ENCODE measurements around the gene ANKAR.
"Not testable (repeated sequence)": the region's sequence is repeated elsewhere in the genome, so short reads cannot be mapped to it uniquely, and the experiment has no call there.

Gene ANKAR

DNA sequence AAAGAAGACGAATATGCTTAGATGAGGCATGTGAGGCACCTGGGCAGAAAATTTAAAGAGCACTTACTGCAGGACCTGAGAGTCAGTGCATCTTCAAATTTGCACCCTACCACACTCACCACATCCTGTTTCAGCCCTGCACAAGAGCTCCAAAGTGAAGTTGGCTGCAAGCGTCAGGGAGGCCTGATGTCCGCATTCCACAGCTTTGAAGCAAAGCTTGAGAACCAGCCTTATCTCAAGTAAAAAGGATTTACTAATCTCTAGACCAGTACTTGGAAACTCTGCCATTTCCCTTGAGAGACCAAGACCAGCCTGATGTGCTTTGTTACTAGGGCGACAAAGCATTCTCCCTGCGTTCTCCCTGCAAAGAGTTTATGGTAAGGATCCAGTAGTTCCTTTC lies 16.6 kb upstream of the ANKAR start:
- DNase-seq (ENCODE audit: low read depth in 2 of 2, low spot score in 1 of 2), result no peak

DNA sequence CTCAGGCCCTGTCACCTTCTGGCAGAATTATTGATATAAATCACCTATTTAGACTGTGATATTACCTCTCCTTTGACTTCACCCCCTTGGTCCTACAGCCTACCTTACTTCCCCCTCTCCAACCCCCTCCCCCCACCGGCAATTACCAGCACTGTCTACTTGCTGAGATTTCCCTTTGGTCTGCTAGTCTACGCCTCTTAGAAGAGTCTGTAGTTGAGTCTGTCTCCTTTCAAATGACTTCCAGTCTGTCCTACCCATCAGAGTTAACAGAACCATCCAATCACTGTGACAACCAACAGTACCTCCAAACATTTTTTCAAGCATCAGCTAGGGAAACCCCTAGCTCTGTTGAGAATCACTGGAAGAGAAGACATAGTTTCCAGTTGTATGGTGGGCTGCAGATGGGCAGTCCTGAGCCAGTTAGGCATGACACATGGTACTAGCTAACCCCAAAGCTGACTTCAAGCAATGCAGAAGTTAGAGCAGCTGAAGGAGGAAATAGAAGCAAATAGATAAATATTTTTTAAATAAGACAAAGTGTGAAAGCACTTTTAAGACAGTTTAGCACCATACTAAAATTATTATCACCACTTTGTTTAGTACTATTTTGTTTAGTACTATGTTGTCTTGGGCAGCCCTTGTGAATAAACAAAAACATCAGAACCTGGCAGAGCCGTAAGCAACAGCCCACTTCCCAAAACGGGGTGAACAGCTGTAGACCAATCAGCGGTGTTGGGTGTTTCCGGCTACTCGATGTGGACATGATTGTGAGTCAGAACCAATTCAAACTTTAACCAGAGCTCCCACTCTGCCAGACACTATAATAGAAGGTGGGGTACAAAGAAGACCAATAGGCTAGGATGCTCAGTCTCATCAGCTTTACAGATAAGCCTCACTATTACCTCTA lies 15.9 kb upstream of the ANKAR start:
- no peak for DNase-seq (ENCODE audit: low read depth in 2 of 2, low spot score in 1 of 2)

DNA sequence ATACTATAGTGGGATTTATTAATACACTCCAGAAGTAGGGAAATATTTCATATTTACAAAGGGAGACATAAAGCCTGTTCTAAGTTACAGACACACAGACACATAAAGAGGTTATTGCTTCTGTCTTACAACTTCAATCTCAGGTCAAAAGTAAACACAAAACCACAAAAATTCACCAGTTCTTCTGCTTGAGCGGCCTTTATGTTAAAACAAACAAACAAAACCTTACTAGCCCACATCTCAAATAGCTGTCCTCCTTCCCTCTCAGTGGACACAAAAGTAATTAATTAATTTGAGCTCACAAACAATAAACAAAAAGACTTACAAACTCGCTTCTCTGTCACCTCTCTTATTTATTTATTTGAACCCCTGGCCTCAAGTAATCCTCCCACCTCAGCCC lies 14.7 kb upstream of the ANKAR start:
- DNase-seq (ENCODE audit: low read depth in 2 of 2, low spot score in 1 of 2), result no peak

DNA sequence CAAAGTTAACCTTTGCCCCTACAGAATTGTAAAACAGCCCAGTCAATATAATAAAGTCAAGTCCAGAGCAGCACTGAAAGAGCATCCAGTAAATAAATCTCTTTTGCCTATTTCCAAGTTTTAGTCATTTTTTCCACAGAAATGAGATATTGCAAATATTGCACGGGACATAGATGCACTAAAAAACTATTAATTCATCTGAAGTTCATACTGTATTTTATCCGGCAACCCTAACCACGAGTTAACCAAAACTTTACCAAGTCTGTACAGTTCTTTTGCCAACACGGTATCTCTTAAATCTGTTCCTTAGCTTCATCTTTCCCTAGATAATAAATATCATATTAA lies 13.7 kb upstream of the ANKAR start:
- DNase-seq (ENCODE audit: low read depth in 2 of 2, low spot score in 1 of 2), result no peak

DNA sequence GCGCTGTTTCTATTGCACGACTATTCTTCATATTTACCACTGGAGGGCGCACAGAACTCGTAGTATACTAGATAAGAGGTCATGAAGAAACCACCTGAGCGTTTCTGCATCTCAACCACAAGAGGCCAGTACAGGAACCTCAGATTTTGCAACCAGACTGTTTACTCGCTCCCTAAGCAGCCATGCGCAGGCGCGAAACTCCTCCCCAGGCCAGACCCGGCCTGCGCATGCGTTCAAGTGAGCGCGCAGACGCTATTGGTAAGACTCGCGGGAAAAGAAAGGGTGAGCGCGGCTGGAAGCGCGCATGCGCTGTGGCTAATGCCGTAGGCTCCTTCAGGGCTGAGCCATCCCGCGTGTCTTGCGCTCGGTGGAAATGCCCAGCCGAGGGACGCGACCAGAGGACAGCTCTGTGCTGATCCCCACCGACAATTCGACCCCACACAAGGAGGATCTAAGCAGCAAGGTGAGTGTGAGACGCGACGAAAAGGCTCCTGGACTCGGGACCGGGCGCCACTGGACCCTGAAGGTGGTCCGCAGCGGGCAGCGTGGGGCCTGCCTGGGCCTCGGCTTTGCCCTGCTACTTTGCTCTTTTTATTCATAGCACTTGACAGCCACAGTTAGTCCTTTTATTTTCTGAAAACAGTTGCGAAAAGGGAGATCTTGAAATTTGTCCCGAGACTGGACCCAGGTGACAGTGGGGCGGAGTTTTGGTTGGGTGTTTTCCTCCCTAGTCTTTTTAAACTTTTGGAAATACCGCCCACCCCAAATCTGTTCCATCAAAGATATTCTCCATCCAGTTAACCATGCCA lies 13.1 kb upstream of the ANKAR start, which contains the start of gene ASNSD1:
Gene ASNSD1 (plus strand): TSS at position 312 of the 809 bp plus-strand sequence. CDS start 4,674 bp downstream, outside the sequence.
- peak; percentile 95 to 97 for DNase-seq (ENCODE audit: low read depth in 2 of 2, low spot score in 1 of 2)

DNA sequence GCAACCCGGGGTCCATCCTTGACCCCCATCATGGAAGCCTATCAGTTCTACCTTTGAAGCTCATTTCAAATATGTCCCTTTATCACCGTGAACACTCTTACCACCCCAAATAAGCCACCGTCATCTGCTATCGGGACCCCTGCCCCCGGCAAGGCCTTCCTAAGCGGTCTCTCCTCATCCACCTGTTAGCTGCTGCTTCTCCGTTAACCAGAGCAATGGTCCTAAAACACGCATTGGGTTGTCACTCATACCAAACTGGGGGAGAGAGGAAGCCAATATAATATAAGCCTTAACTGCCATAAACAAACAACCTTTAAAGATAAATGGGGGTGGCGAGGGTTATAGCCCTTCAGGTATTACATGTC lies 12.5 kb upstream of the ANKAR start:
- DNase-seq (ENCODE audit: low read depth in 2 of 2, low spot score in 1 of 2), result no peak

DNA sequence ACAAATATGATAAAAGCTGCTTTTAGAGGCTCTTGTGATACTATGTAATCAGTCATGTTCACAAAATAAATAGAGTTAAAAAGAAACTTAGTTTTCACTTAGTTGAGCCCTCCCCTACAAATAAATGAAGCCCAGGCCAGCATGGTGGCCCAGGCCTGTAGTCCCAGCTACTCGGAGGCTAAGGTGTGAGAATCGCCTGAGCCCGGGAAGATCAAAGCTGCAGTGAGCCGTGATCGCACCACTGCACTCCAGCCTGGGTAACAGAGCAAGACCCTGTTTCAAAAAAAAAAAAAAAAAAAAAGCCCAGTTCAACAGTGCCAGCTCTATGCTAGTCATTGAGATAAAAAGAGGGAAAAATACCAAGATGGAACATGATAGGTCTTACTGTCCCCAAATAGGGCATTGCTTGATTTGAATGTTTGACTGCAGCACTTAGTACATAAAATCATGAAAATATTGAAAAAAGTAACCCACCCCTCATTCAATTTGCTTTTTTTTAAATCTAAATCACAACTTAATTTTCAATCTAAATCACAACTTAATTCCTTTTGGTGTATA lies 11.7 kb upstream of the ANKAR start:
- no peak for DNase-seq (ENCODE audit: low read depth in 2 of 2, low spot score in 1 of 2)

DNA sequence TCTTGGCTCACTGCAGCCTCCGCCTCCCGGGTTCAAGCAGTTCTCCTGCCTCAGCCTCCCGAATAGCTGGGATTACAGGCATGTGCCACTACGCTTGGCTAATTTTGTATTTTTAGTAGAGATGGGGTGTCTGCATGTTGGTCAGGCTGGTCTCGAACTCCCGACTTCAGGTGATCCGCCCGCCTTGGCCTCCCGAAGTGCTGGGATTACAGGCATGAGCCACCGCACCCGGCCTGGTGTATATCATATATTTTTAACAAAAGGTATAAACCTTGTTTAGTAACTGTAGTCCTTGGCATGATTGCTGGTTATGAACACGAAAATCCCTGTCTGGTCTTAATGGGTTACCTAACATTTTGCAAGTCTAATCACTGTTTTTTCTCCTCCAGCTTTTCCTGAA lies 11.2 kb upstream of the ANKAR start:
- not testable (repeated sequence) for DNase-seq (ENCODE audit: low read depth in 2 of 2, low spot score in 1 of 2)

DNA sequence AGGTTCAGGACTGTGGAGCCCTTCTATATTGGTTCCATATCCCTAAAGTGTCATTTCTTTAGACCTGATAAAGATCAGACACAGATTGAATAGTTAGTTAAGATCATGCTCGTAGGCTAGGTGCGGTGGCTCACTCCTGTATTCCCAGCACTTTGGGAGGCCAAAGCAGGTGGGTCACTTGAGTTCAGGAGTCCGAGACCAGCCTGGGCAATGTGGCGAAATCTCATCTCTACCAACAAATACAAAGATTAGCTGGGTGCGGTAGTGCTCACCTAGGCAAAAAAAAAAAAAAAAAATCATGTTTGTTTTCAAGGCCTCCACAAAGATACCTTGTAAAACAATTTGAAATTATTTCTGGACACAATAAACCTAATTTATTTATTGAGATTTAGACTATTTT lies 4.6 kb upstream of the ANKAR start:
- DNase-seq (ENCODE audit: low read depth in 2 of 2, low spot score in 1 of 2), result no peak

DNA sequence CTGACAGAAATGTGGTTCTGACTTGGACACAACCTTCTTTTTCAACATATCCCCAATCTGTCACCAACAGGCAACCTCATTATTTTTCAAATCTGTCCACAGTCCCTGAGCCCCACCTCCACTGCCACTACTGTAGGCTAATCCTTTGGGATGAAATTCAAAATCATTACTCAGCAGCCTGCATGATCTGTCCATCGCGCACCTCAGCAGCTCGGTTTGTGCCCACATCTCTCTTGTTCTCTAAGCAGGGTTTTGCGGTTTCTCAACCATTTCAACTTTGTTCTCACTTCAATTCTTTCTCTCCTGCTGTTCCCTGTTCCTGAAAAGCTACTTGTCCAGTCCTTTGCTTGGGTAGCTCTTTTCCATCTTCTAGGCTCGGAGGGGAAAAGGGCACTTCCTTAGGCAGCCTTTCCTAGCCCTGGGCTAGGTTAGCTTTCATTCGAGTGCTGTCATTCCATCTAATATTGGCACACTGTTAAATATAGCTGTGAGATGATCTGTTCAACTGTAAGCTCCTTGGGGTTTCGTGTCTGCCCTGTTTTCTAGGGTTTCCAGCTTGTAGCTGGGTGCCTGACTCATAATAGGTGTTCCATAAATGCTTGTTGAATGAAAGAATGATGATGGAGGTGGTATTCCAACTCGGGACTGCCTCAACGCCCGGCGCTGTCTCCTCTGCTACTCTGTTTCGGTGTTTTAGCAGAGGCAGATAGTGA lies 653 bp upstream of the ANKAR start:
- no peak for DNase-seq (ENCODE audit: low read depth in 2 of 2, low spot score in 1 of 2)

DNA sequence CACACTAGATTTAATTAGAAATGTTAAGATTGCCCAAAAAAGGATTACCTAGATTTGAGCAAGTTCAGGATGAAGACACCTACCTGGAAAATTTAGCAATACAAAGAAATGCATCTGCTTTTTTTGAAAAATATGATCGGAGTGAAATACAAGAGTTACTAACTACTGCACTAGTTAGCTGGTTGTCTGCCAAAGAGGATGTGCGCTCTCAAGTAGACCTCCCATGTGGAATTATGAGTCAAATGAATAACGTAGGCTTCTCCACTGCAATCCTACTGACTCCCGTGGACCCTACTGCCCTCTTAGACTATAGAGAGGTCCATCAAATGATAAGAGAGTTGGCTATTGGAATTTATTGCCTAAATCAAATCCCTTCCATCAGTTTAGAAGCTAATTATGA lies 2.0 kb downstream of the ANKAR start:
- DNase-seq (ENCODE audit: low read depth in 2 of 2, low spot score in 1 of 2), result no peak

DNA sequence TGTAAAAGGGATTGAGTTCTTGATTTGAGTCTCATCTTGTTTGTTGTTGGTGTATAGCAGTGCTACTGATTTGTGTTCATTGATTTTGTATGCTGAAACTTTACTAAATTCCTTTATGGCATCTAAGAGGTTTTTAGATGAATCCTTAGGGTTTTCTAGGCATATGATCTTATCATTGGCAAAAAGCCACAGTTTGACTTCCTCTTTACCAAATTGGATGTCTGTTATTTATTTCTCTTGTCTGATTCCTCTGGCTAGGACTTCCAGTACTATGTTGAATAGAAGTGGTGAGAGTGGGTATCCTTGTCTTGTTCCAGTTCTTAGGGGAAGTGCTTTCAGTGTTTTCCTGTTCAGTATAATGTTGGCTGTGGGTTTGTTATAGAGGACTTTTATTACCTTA lies 4.8 kb downstream of the ANKAR start:
- no peak for DNase-seq (ENCODE audit: low read depth in 2 of 2, low spot score in 1 of 2)

DNA sequence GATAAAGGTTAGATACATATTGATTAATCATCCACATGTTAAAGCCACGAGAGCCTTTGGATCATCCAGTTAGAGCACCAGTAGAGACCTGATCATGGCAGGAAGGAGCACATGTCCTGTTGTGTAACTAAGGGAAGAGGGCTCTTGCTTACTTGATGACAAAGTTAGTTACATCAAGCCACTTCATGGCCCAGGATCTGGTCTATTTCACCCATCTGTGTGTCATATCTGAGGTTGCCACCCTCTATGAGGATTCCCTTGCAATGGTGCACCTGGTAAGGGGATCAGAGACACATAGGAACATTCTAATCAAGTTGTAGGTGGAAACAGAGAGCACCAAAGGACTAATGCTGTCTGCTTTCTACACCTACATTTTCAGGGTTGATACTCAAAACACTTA lies 6.7 kb downstream of the ANKAR start:
- DNase-seq (ENCODE audit: low read depth in 2 of 2, low spot score in 1 of 2), result no peak

DNA sequence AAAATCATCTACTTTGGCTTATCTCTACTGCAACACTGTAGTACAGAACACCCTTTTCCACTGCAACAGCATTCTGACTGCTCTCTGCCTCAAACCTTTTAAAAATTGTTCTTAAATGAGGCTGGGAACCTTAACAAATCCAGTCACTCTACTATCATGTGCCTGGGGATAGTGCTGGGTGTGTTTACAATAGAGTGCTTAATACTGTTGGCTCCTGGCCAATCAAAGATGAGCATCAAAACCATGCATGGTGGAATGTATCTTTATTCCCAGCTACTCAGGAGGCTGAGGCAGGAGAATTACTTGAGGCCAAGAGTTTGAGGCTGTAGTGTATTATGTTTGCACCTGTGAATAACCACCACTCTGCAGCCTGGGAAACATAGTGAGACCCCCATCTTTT lies 7.4 kb downstream of the ANKAR start:
- DNase-seq (ENCODE audit: low read depth in 2 of 2, low spot score in 1 of 2), result no peak

DNA sequence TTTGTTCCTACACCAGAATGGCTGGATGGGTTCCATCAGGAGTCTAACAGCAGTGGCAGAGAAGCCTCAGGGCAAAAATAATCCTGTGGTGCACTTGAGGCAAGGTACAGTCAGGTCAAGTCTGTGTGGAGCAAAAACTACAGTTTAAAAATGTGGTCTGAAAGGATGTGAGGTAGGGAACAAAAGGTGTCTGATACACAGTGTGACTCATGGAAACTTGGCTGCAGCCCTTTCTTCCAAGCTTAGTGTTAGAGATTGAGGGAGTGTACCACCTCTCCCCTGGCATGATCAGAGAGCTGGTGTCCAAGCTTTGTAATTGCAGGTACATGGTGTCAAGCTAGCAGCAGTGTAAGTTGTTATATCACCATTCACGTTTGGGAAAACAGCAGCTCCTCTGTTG lies 8.9 kb downstream of the ANKAR start:
- DNase-seq (ENCODE audit: low read depth in 2 of 2, low spot score in 1 of 2), result no peak

DNA sequence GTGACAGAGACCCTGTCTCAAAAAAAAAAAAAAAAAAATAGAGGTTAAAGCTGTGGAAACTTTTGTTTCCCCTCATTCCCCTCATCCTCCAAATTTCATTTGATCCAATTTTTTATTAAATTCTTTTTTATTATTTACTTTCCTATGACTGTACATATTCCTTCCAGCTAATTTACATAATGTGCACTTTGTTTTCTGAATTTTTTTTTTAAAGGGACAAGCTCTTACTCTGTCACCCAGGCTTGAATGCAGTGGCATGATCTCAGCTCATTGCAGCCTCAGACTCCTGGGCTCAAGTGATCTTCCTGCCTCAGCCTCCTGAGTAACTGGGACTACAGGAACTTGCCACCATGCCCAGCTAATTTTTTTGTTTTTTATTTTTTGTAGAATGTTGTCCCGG lies 10.3 kb downstream of the ANKAR start:
- DNase-seq (ENCODE audit: low read depth in 2 of 2, low spot score in 1 of 2), result no peak

DNA sequence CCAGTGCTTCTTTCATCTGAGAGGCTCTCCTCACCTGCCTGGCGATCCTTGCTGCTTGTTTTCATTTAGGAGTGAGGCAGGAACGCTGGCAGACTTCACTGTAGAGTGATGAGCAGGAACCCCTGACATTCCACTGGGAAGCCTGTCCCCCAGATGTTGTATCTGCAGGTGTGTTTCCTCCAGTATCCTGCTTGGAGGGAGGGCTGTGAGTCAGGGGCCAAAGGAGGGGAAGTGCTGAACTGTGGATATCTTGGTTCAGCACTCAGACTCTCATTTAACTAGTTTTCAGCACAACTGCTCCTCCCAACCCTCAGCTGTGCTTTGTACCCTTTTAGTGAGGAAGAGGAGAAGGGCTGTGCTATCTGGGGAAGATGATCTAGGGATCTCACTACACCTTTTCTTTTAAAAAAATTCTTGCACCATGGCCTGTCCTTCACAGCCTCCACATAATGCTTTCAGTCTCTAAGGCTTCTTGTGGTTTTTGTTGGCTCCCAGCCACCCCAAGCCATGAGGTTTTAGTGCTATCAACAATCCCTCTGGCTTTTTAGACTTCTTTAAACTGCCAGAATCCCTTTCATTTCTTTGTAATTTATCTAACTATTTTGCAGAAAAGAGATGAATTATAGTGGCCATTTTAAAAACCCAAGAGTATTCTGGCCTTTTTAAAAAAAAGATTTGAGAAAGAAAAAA lies 11.2 kb downstream of the ANKAR start:
- no peak for DNase-seq (ENCODE audit: low read depth in 2 of 2, low spot score in 1 of 2)

DNA sequence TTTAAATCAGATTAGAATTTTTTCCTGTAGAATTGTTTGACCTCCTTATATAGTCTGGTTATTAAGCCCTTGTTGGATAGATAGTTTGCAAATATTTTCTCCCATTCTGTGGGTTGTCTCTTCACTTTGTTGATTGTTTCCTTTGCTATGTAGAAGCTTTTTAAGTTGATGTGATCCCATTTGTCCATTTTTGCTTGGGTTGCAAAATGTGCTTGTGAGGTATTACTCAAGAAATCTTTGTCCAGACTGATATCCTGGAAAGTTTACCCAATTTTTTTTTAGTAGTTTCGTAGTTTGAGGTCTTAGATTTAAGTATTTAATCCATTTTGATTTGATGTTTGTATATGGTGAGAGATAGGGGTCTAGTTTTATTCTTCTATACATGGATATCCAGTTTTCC lies 13.3 kb downstream of the ANKAR start:
- not testable (repeated sequence) for DNase-seq (ENCODE audit: low read depth in 2 of 2, low spot score in 1 of 2)

DNA sequence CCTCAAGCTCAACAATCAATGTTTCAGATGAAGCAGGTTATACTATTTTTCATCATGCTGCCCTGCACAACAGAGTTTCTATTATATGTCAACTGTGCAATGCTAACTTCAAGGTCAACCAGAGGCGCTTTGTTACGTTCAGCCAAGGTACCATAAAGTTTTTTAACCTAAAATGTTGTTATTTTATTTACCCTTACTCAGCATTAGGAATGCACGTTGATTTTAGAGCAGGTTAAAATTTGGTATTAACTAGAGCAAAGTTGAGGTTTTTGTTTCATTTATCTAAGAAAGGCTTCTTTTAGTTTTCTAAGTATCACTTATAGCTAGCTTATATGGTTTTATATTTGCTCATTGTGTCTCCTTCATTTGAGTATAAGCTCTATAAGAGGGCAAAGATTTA lies 21.8 kb downstream of the ANKAR start:
- no peak for DNase-seq (ENCODE audit: low read depth in 2 of 2, low spot score in 1 of 2)

DNA sequence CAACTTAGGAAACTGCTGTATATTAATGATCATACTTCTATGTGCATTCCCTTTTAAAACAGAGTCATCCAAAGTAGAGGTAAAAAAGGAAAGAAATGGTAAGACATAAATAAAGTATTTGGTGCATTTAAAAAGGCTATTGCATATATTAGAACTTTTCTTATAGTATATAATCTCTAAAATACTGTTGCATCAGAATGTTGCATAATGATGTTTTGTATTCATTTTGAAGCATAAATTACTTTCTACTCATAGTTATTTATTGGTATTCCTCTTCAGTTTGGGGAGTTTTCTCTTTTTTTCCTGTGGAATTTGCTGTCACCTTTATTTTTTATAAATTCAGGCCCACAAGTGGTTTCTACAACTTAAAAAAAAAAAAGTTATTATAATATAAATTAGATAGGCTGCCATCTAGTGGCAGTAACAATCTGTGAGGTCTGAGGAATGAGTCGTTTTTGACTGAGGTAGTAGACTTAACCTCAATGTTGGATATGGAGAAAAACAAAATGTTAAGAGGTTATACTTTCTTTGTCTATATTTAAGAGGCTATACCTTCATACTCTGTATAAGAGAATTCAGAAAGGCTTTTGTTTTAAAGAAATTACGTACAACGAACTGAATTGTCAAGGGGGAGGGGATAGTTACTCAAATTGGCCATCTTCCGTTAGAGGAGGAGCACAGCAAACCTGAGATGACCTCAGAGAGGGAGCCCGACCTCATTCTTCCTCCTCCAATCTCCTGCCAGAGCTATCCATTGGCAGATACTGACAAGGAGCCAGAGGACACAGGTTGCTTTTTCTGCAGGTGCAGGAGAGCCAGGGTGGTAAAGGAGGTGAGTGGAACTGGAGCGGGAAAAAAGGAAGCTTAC lies 23.8 kb downstream of the ANKAR start:
- no peak for DNase-seq (ENCODE audit: low read depth in 2 of 2, low spot score in 1 of 2)
